Mucosa of stomach (tissue), 1 donor: ENCODE results near the gene SAFB2.
A peak's percentile ranks its signal among the peaks of the same experiment; 100 is the strongest.

Source experiments
- H3K27me3 ChIP-seq: one replicate; pipeline ENCODE4 v1.7.0; 2013; ENCODE audit warnings: mild to moderate bottlenecking, low read length; ENCODE audit not compliant: control insufficient read depth, insufficient read depth
- H3K36me3 ChIP-seq: one replicate; pipeline ENCODE4 v1.7.0; 2013; ENCODE audit warnings: low read length; ENCODE audit not compliant: control insufficient read depth, insufficient read depth
- H3K4me1 ChIP-seq: one replicate; pipeline ENCODE4 v1.7.0; 2013; ENCODE audit warnings: mild to moderate bottlenecking, low read length; ENCODE audit not compliant: control insufficient read depth, insufficient read depth
- H3K4me3 ChIP-seq: one replicate; pipeline ENCODE4 v1.7.0; 2013; ENCODE audit warnings: low read length
- H3K9ac ChIP-seq: one replicate; pipeline ENCODE4 v1.7.0; 2013; ENCODE audit warnings: mild to moderate bottlenecking, low read length, moderate library complexity
- H3K9me3 ChIP-seq: one replicate; pipeline ENCODE4 v1.7.0; 2013; ENCODE audit warnings: mild to moderate bottlenecking, low read length, moderate library complexity; ENCODE audit not compliant: control insufficient read depth
- donor health status: Pancreatic carcinoma.

The SAFB2 gene

GRCh38 chr19:5622465-5623396, at the start of gene SAFB2, which contains the start of gene SAFB:
Gene SAFB2, minus strand, starts transcription at chr19:5622776. Its CDS starts 61 bp downstream, at chr19:5622715.
Gene SAFB, plus strand, starts transcription at chr19:5623083. Its CDS starts 123 bp downstream, at chr19:5623206.
- Histone ChIP-seq H3K9me3 (no peaks in the 10 kb centered on the region), H3K4me1 (peaks cover 40% of the 10 kb centered on the region), H3K36me3 (peaks cover 16% of the 10 kb centered on the region), H3K9ac (peak within 1 kb of the TSS; percentile 93), H3K4me3 (peak within 1 kb of the TSS; percentile 89), H3K27me3 (no peaks in the 10 kb centered on the region)

GRCh38 chr19:5671600-5671999, 49.0 kb upstream of the SAFB2 start:
- H3K4me1 ChIP-seq, result peaks cover 4% of the 10 kb centered on the region
- H3K9me3 ChIP-seq, result no peaks in the 10 kb centered on the region
- H3K36me3 ChIP-seq, result no peaks in the 10 kb centered on the region
- H3K4me3 ChIP-seq, result no peak overlapping the region
- no peaks in the 10 kb centered on the region for H3K27me3 ChIP-seq
- no peak overlapping the region for H3K9ac ChIP-seq

GRCh38 chr19:5669212-5669611, 46.6 kb upstream of the SAFB2 start:
- Histone ChIP-seq H3K4me1 (no peaks in the 10 kb centered on the region), H3K4me3 (no peak overlapping the region), H3K9me3 (no peaks in the 10 kb centered on the region), H3K27me3 (no peaks in the 10 kb centered on the region), H3K36me3 (peaks cover 5% of the 10 kb centered on the region), H3K9ac (no peak overlapping the region)

- Histone ChIP-seq H3K27me3 (no peaks in the 10 kb centered on the region), H3K4me1 (no peaks in the 10 kb centered on the region), H3K9ac (no peak overlapping the region), H3K36me3 (peaks cover 16% of the 10 kb centered on the region), H3K9me3 (no peaks in the 10 kb centered on the region), H3K4me3 (no peak overlapping the region)
These were observed 45.2 kb upstream of the SAFB2 start for GRCh38 chr19:5667751-5668271.

GRCh38 chr19:5666921-5667610, 44.5 kb upstream of the SAFB2 start:
- Histone ChIP-seq H3K9me3 (no peaks in the 10 kb centered on the region), H3K27me3 (no peaks in the 10 kb centered on the region), H3K9ac (no peak overlapping the region), H3K4me3 (no peak overlapping the region), H3K36me3 (peaks cover 16% of the 10 kb centered on the region), H3K4me1 (no peaks in the 10 kb centered on the region)

GRCh38 chr19:5665781-5666513, 43.4 kb upstream of the SAFB2 start:
- Histone ChIP-seq H3K4me1 (no peaks in the 10 kb centered on the region), H3K9me3 (no peaks in the 10 kb centered on the region), H3K27me3 (no peaks in the 10 kb centered on the region), H3K4me3 (no peak overlapping the region), H3K9ac (no peak overlapping the region), H3K36me3 (peaks cover 16% of the 10 kb centered on the region)

GRCh38 chr19:5664515-5664914, 41.9 kb upstream of the SAFB2 start:
- Histone ChIP-seq H3K36me3 (peaks cover 16% of the 10 kb centered on the region), H3K4me1 (no peaks in the 10 kb centered on the region), H3K9ac (no peak overlapping the region), H3K9me3 (no peaks in the 10 kb centered on the region), H3K4me3 (no peak overlapping the region), H3K27me3 (no peaks in the 10 kb centered on the region)

- H3K4me1 ChIP-seq, result no peaks in the 10 kb centered on the region
- no peak overlapping the region for H3K9ac ChIP-seq
- no peak overlapping the region for H3K4me3 ChIP-seq
- H3K36me3 ChIP-seq, result peaks cover 16% of the 10 kb centered on the region
- H3K27me3 ChIP-seq, result no peaks in the 10 kb centered on the region
- no peaks in the 10 kb centered on the region for H3K9me3 ChIP-seq
These were observed 41.3 kb upstream of the SAFB2 start for GRCh38 chr19:5663904-5664303.

GRCh38 chr19:5661483-5661882, 38.9 kb upstream of the SAFB2 start:
- H3K9ac ChIP-seq, result no peak overlapping the region
- peaks cover 16% of the 10 kb centered on the region for H3K36me3 ChIP-seq
- no peaks in the 10 kb centered on the region for H3K9me3 ChIP-seq
- no peaks in the 10 kb centered on the region for H3K27me3 ChIP-seq
- H3K4me1 ChIP-seq, result no peaks in the 10 kb centered on the region
- H3K4me3 ChIP-seq, result no peak overlapping the region

GRCh38 chr19:5655412-5655811, 32.8 kb upstream of the SAFB2 start:
- Histone ChIP-seq H3K27me3 (no peaks in the 10 kb centered on the region), H3K9ac (no peak overlapping the region), H3K36me3 (peaks cover 17% of the 10 kb centered on the region), H3K4me1 (no peaks in the 10 kb centered on the region), H3K4me3 (no peak overlapping the region), H3K9me3 (no peaks in the 10 kb centered on the region)

- H3K36me3 ChIP-seq, result peaks cover 17% of the 10 kb centered on the region
- no peaks in the 10 kb centered on the region for H3K9me3 ChIP-seq
- no peak overlapping the region for H3K9ac ChIP-seq
- H3K27me3 ChIP-seq, result no peaks in the 10 kb centered on the region
- H3K4me3 ChIP-seq, result no peak overlapping the region
- H3K4me1 ChIP-seq, result no peaks in the 10 kb centered on the region
These were observed 32.4 kb upstream of the SAFB2 start for GRCh38 chr19:5654931-5655330.
